Gastroesophageal sphincter (tissue), 4 donors: Measurements from ENCODE around the gene CDC34. TPM values are rescaled to one million over a fixed set of nuclear protein-coding genes. Genes with fewer than 3 reads are reported as not detected.

ENCODE experiments used
- ATAC-seq: fragments of 150-250 bp; one replicate; pipeline ENCODE4 v1.9.1; 2016; ENCODE audit warnings: mild to moderate bottlenecking, moderate library complexity
- H3K27ac ChIP-seq, 4 donors: fragments of 200-600 bp; sonication (generic) in 3 of 4; 1 replicate in 3 of 4; 2 replicates in 1 of 4; pipeline ENCODE4 v1.5.1; 2016 to 2019
- H3K27me3 ChIP-seq: fragments of 200-600 bp; sonication (generic); one replicate; pipeline ENCODE4 v1.5.1; 2019
- H3K36me3 ChIP-seq, 2 donors: fragments of 200-600 bp; sonication (generic); one replicate each; pipeline ENCODE4 v1.5.1; 2019; ENCODE audit warnings: control low read depth in 1 of 2
- H3K4me1 ChIP-seq, 3 donors: fragments of 200-600 bp; sonication (generic); 1 replicate in 2 of 3; 2 replicates in 1 of 3; pipeline ENCODE4 v1.5.1; 2016 to 2019; ENCODE audit warnings: control low read depth in 2 of 3
- H3K4me3 ChIP-seq, 2 donors: fragments of 200-600 bp; sonication (generic); one replicate each; pipeline ENCODE4 v1.5.1; 2019; ENCODE audit warnings: mild to moderate bottlenecking in 1 of 2, moderate library complexity in 1 of 2
- H3K9me3 ChIP-seq, 3 donors: fragments of 200-600 bp; sonication (generic); one replicate each; pipeline ENCODE4 v1.5.1; 2017 to 2019; ENCODE audit warnings: control low read depth in 2 of 3
- EP300 ChIP-seq: sonication (generic); formaldehyde crosslinking; IDR thresholded peaks from one replicate; pipeline ENCODE4 v1.6.1; 2017; ENCODE audit warnings: antibody characterized with exemption, mild to moderate bottlenecking
- POLR2A ChIP-seq, 2 donors: fragments of 450-650 bp; IDR thresholded peaks; one replicate each; pipeline ENCODE4 v1.6.1; 2017; ENCODE audit warnings: antibody characterized with exemption in 2 of 2, mild to moderate bottlenecking in 2 of 2, moderate library complexity in 1 of 2
- POLR2AphosphoS5 ChIP-seq: sonication (generic); formaldehyde crosslinking; IDR thresholded peaks from one replicate; pipeline ENCODE4 v1.6.1; 2017; ENCODE audit warnings: antibody characterized with exemption
- WGBS, 2 donors: methylation state at CpG; one replicate each; pipeline ENCODE4 v1.1.5; 2018; ENCODE audit warnings: low coverage in 1 of 2; 5-methylcytosine and 5-hydroxymethylcytosine counted together
- total RNA-seq, 4 donors: library from RNA; depleted of rRNA; stranded (reverse); fragments of >200 nt; gene quantifications; one replicate each; pipeline ENCODE4 v1.1.0, GENCODE V29; 2016
- TF ChIP-seq, protein P1 (sequence below), 4 experiments: fragments of 200-600 bp in 2 of 4; fragments of 450-650 bp in 2 of 4; sonication (generic) in 1 of 4; IDR thresholded peaks; one replicate each; pipeline ENCODE4 v1.5.1; 2017 to 2019; ENCODE audit warnings: antibody characterized with exemption in 4 of 4, mild to moderate bottlenecking in 2 of 4, moderate library complexity in 2 of 4

Gene CDC34
- total RNA-seq, 4 donors from 2014 or later: 43.2 to 86.9 (median 70.2) TPM

DNA sequence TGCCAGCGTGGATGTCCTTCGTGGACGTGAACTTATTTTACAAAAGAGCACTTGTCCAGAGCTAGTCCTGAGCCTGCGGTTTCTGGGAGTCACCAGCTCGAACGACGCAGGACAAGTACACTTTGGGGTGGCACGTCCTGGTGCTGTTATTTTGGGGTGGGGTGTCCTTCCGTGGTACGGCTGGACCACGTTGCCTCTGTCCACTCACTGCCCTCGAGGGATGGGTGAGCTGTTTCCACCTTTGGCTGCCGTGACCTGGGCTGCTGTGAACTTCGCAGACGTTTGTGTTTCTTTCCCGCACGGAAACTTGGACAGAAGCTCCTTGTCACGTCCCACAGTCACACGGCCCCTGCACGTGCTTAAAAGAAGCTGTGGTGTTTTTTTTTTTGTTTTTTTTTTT lies 23.3 kb downstream of the CDC34 start:
- WGBS, 2 donors: 66 to 92% methylated on average over 9 to 13 of the region's 20 CpGs
- Histone ChIP-seq H3K9me3 (no peaks in the 10 kb centered on the region), H3K27ac (no peak overlapping the region), H3K4me3 (no peak overlapping the region), H3K27me3 (peaks cover 25% of the 10 kb centered on the region), H3K4me1 (peaks cover 0 to 14% (median 10%) of the 10 kb centered on the region in 3 donors), H3K36me3 (no peaks in the 10 kb centered on the region)
- TF ChIP-seq EP300 (no peak), POLR2A (IDR thresholded peaks at IDR 0.05) (no peak), POLR2AphosphoS5 (no peak)
- TF ChIP-seq, protein P1, sequence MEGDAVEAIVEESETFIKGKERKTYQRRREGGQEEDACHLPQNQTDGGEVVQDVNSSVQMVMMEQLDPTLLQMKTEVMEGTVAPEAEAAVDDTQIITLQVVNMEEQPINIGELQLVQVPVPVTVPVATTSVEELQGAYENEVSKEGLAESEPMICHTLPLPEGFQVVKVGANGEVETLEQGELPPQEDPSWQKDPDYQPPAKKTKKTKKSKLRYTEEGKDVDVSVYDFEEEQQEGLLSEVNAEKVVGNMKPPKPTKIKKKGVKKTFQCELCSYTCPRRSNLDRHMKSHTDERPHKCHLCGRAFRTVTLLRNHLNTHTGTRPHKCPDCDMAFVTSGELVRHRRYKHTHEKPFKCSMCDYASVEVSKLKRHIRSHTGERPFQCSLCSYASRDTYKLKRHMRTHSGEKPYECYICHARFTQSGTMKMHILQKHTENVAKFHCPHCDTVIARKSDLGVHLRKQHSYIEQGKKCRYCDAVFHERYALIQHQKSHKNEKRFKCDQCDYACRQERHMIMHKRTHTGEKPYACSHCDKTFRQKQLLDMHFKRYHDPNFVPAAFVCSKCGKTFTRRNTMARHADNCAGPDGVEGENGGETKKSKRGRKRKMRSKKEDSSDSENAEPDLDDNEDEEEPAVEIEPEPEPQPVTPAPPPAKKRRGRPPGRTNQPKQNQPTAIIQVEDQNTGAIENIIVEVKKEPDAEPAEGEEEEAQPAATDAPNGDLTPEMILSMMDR (IDR thresholded peaks at IDR 0.05): no peak
- no peak for ATAC-seq

DNA sequence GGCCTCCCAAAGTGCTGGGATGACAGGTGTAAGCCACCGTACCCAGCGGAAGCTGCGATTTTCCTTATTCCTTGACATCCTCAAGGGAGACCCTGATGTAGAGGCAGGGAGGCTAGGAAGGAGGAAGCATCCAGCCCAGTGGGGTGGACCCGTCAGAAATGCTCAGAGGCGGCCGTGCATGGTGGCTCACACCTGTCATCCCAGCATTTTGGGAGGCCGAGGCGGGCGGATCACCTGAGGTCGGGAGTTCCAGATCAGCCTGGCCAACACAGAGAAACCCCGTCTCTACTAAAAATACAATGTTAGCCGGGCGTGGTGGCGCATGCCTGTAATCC lies 23.9 kb downstream of the CDC34 start:
- TF ChIP-seq, protein P1 (IDR thresholded peaks at IDR 0.05): no peak
- no peak for TF ChIP-seq POLR2AphosphoS5
- no peak for TF ChIP-seq EP300
- TF ChIP-seq POLR2A (IDR thresholded peaks at IDR 0.05): no peak
- Histone ChIP-seq H3K4me1 (peaks cover 0 to 14% (median 10%) of the 10 kb centered on the region in 3 donors), H3K4me3 (no peak overlapping the region), H3K27me3 (peaks cover 21% of the 10 kb centered on the region), H3K9me3 (no peaks in the 10 kb centered on the region), H3K27ac (no peak overlapping the region), H3K36me3 (no peaks in the 10 kb centered on the region)
- WGBS, 2 donors: 100% methylated on average over 1 of the region's 14 CpGs; no CpG with 5 or more reads in 1 of the 2 donors
- ATAC-seq: no peak

DNA sequence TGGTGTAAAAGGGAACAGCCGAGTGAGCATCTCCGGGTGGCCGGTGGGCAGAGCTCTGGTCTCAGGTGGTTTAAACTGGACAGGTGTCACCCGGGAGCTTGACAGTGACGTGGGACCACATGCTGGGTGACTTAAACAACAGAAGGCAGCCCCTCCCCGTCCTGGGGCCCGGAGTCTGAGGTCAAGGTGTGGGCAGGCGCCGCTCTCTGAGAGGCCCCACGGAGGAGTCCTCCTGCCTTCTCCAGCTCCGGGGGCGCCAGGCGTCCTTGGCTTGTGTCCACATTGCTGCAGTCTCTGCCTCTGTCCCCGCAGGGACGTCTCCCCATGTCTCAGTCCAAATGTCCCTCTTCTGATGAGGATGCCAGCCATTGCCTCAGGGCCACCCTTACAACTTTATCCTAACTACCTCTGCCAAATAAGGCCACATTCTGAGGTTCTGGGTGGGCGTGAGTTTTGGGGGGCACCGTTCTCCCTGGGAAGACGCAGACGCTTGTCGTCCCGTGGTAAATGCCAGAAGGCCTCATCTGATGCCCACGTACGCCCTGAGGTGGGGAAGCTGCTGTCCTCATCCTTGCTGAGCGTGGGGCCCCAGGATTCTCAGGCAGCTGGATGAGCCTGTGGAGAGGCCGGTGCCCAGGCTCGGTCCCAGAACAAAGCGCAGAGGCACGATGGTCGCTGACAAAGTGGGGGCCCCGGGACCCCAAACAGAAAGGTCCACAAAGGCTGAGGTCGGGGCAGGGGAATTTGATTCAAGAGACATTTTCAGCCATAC lies 25.2 kb downstream of the CDC34 start:
- no peak for TF ChIP-seq POLR2AphosphoS5
- TF ChIP-seq, protein P1 (IDR thresholded peaks at IDR 0.05): no peak
- TF ChIP-seq POLR2A (IDR thresholded peaks at IDR 0.05): no peak
- no peak for TF ChIP-seq EP300
- H3K36me3 ChIP-seq: no peaks in the 10 kb centered on the region
- no peak overlapping the region for H3K4me3 ChIP-seq
- H3K27me3 ChIP-seq: peaks cover 12% of the 10 kb centered on the region
- no peaks in the 10 kb centered on the region for H3K9me3 ChIP-seq
- no peak overlapping the region for H3K27ac ChIP-seq
- peaks cover 0 to 9% (median 7%) of the 10 kb centered on the region in 3 donors for H3K4me1 ChIP-seq
- WGBS, 2 donors: 88 to 92% methylated on average over 5 to 12 of the region's 31 CpGs
- peak; percentile 6 for ATAC-seq

DNA sequence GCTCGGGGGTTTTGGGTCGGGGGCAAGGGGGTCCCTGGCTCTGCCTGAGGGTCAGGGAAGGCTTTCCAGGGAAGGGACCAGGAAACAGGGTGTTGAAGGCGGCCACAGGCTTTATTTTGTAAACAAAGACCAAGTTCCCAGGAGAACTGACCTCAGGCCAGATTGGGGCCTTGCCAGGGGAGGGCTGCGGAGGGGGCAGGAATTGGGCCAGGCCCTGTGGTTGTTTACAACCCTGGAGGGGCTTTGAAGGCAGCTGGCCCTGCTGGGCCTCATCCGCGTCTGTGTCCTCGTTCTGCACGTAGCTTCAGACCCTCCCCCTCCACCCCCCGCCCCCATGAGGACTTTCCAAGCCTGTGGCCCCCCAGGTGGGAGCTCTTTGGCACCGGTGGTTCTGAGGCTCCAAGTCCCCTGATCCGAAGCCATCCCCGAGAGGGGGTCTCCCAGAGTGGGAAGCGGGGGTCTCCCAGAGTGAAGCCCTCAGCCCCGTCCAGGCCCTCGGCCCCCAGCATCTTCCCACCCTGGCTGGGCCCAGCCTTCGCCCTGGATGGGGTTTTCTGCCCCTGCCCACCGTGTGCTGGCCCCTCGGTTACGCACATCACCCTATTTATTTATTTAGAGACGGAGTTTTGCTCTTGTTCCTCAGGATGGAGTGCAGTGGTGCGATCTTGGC lies 27.3 kb downstream of the CDC34 start:
- H3K9me3 ChIP-seq: no peaks in the 10 kb centered on the region
- no peak for ATAC-seq
- 13 to 51% methylated on average over 3 to 10 of the region's 21 CpGs for WGBS, 2 donors
- no peaks in the 10 kb centered on the region for H3K27me3 ChIP-seq
- H3K36me3 ChIP-seq: no peaks in the 10 kb centered on the region
- no peak for TF ChIP-seq EP300
- TF ChIP-seq POLR2AphosphoS5: no peak
- no peak for TF ChIP-seq POLR2A (IDR thresholded peaks at IDR 0.05)
- TF ChIP-seq, protein P1 (IDR thresholded peaks at IDR 0.05): no peak
- H3K4me3 ChIP-seq: no peak overlapping the region
- H3K4me1 ChIP-seq: peaks cover 0 to 9% (median 7%) of the 10 kb centered on the region in 3 donors
- H3K27ac ChIP-seq: peak overlapping the region in 1 of 4 donors; percentile 10

DNA sequence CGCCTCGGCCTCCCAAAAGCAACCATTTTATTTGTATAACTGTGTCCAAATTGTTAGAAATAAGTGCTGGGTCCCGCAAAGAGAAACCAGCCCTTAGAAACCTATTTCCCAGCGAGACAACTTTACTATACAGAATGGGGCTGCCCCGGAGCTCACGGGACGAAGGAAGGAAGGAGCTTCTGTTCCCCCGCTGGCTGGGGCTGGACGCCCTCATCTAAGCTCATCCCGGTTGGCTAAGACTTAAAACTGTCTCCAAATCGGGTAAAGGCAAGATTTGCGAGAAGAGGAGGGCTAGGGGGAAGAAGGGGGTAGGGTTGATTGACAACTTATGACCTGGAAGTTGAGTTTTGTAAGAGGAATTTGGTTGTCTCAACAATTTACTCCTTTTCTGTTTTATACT lies 28.6 kb downstream of the CDC34 start:
- Histone ChIP-seq H3K4me3 (no peak overlapping the region), H3K9me3 (no peaks in the 10 kb centered on the region), H3K27ac (no peak overlapping the region), H3K36me3 (no peaks in the 10 kb centered on the region), H3K4me1 (peaks cover 0 to 9% (median 7%) of the 10 kb centered on the region in 3 donors), H3K27me3 (no peaks in the 10 kb centered on the region)
- ATAC-seq: no peak
- TF ChIP-seq, protein P1 (IDR thresholded peaks at IDR 0.05): no peak
- no peak for TF ChIP-seq POLR2A (IDR thresholded peaks at IDR 0.05)
- TF ChIP-seq POLR2AphosphoS5: no peak
- TF ChIP-seq EP300: no peak
- WGBS, 2 donors: 82% methylated on average over 2 to 4 of the region's 12 CpGs
